ENCODE results near the gene TNFAIP8L3.
"Not testable (repeated sequence)": the region's sequence is repeated elsewhere in the genome, so short reads cannot be mapped to it uniquely, and the experiment has no call there.

The TNFAIP8L3 gene

GRCh38 chr15:51053571-51053970, 41.1 kb downstream of the TNFAIP8L3 start:
- Histone ChIP-seq H3K27ac (ENCODE audit: low read depth, low read length) (no peak overlapping the region), H3K9me3 (ENCODE audit: control insufficient read depth, insufficient read depth, low read depth, low read length) (no peaks in the 10 kb centered on the region), H3K4me3 (ENCODE audit: low read depth, low read length) (no peak overlapping the region), H3K27me3 (ENCODE audit: control insufficient read depth, insufficient read depth, low read length) (no peaks in the 10 kb centered on the region), H3K9ac (ENCODE audit: low read length) (no peak overlapping the region), H3K4me1 (ENCODE audit: control insufficient read depth, insufficient read depth, low read length) (peaks cover 13% of the 10 kb centered on the region; the same call in 1 of the 2 replicates), H3K36me3 (ENCODE audit: control insufficient read depth, insufficient read depth, low read length) (no peaks in the 10 kb centered on the region)

- peaks cover 23% of the 10 kb centered on the region for H3K4me1 ChIP-seq (ENCODE audit: control insufficient read depth, insufficient read depth, low read length)
- no peaks in the 10 kb centered on the region for H3K9me3 ChIP-seq (ENCODE audit: control insufficient read depth, insufficient read depth, low read depth, low read length)
- no peak overlapping the region for H3K9ac ChIP-seq (ENCODE audit: low read length)
- no peaks in the 10 kb centered on the region for H3K27me3 ChIP-seq (ENCODE audit: control insufficient read depth, insufficient read depth, low read length)
- no peak overlapping the region for H3K27ac ChIP-seq (ENCODE audit: low read depth, low read length)
- H3K36me3 ChIP-seq (ENCODE audit: control insufficient read depth, insufficient read depth, low read length), result no peaks in the 10 kb centered on the region
- H3K4me3 ChIP-seq (ENCODE audit: low read depth, low read length), result no peak overlapping the region
Observed at GRCh38 chr15:51051776-51052175, 42.9 kb downstream of the TNFAIP8L3 start.

GRCh38 chr15:51049081-51049480, 45.6 kb downstream of the TNFAIP8L3 start:
- H3K4me1 ChIP-seq (ENCODE audit: control insufficient read depth, insufficient read depth, low read length), result peaks cover 24% of the 10 kb centered on the region
- no peak overlapping the region for H3K4me3 ChIP-seq (ENCODE audit: low read depth, low read length)
- H3K9ac ChIP-seq (ENCODE audit: low read length), result no peak overlapping the region
- H3K36me3 ChIP-seq (ENCODE audit: control insufficient read depth, insufficient read depth, low read length), result no peaks in the 10 kb centered on the region
- H3K9me3 ChIP-seq (ENCODE audit: control insufficient read depth, insufficient read depth, low read depth, low read length), result no peaks in the 10 kb centered on the region
- H3K27ac ChIP-seq (ENCODE audit: low read depth, low read length), result no peak overlapping the region
- no peaks in the 10 kb centered on the region for H3K27me3 ChIP-seq (ENCODE audit: control insufficient read depth, insufficient read depth, low read length)

- H3K4me3 ChIP-seq (ENCODE audit: low read depth, low read length), result no peak overlapping the region
- no peaks in the 10 kb centered on the region for H3K36me3 ChIP-seq (ENCODE audit: control insufficient read depth, insufficient read depth, low read length)
- no peak overlapping the region for H3K9ac ChIP-seq (ENCODE audit: low read length)
- H3K9me3 ChIP-seq (ENCODE audit: control insufficient read depth, insufficient read depth, low read depth, low read length), result no peaks in the 10 kb centered on the region
- H3K4me1 ChIP-seq (ENCODE audit: control insufficient read depth, insufficient read depth, low read length), result peaks cover 30% of the 10 kb centered on the region
- H3K27me3 ChIP-seq (ENCODE audit: control insufficient read depth, insufficient read depth, low read length), result no peaks in the 10 kb centered on the region
- no peak overlapping the region for H3K27ac ChIP-seq (ENCODE audit: low read depth, low read length)
Observed at GRCh38 chr15:51048308-51048707, 46.4 kb downstream of the TNFAIP8L3 start.

DNA sequence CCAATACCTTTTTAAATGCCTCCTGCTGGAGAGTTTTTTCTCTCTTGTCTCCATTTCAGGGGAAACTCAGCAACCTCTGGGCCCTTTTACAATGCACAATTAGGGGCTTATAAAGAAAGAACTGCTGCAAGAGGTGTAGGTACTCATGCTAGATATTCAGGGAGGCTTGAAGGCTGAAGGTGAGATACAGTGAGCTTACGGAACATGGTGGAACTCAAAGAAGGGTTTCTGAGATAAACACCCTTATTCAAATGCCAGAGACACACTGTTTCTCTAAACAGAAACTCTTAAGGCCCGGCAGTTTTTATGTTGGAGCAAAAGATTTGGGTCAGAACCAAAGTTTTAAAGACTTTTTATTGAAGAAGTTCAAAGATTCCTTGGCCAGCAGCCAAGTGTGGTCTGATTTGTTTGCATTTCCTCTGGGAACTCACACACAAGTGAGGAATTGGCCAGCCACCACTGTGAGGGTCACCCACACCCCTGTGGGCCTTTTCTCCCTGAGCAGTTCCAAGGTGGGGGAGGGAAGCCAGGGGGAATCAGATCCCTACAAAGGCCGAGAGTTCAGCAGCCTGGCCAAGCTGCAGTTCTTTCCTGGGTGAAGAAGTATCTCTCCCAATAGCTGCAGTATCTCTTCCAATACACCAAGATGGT, 47.8 kb downstream of the TNFAIP8L3 start:
- no peak overlapping the region for H3K4me3 ChIP-seq (ENCODE audit: low read depth, low read length)
- peaks cover 27% of the 10 kb centered on the region for H3K4me1 ChIP-seq (ENCODE audit: control insufficient read depth, insufficient read depth, low read length)
- H3K36me3 ChIP-seq (ENCODE audit: control insufficient read depth, insufficient read depth, low read length), result no peaks in the 10 kb centered on the region
- no peak overlapping the region for H3K27ac ChIP-seq (ENCODE audit: low read depth, low read length)
- H3K9ac ChIP-seq (ENCODE audit: low read length), result no peak overlapping the region
- no peaks in the 10 kb centered on the region for H3K9me3 ChIP-seq (ENCODE audit: control insufficient read depth, insufficient read depth, low read depth, low read length)
- no peaks in the 10 kb centered on the region for H3K27me3 ChIP-seq (ENCODE audit: control insufficient read depth, insufficient read depth, low read length)

- H3K9me3 ChIP-seq (ENCODE audit: control insufficient read depth, insufficient read depth, low read depth, low read length), result no peaks in the 10 kb centered on the region
Observed at GRCh38 chr15:51046016-51046415, 48.7 kb downstream of the TNFAIP8L3 start.

DNA sequence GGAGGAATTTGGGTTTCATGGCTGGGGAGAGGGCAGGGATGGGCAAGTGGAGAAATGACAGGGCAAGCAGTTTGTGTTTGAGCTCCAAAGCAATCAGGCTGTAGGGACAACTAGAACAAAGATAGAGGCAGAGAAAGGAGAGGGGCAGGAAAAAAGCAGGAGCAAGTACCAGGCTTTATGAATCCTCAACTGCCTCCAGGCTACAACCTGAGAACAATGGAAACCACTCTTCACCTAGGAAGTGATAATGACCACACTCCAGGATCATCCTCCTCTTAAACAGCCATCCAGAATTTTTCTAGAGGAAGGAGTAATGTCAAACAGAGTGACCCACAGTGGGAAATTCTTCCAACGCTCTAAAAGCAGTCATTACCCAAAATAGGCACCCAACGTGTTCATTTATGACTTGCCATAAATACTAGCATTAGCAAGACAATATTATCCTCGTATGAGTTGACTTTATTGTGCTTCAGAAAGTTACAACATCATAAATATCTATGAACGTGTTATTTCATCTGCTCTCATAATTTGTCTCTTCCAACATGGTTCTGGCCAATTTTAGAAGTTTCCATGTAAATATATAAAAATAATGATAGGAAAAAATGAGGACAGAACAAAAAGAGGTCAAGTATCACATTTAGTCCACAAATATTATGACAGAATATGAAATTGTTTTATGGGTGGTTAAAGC, 50.5 kb downstream of the TNFAIP8L3 start:
- H3K9ac ChIP-seq (ENCODE audit: low read length), result no peak overlapping the region
- peaks cover 27% of the 10 kb centered on the region for H3K4me1 ChIP-seq (ENCODE audit: control insufficient read depth, insufficient read depth, low read length)
- H3K9me3 ChIP-seq (ENCODE audit: control insufficient read depth, insufficient read depth, low read depth, low read length), result no peaks in the 10 kb centered on the region
- H3K4me3 ChIP-seq (ENCODE audit: low read depth, low read length), result no peak overlapping the region
- no peaks in the 10 kb centered on the region for H3K36me3 ChIP-seq (ENCODE audit: control insufficient read depth, insufficient read depth, low read length)
- no peaks in the 10 kb centered on the region for H3K27me3 ChIP-seq (ENCODE audit: control insufficient read depth, insufficient read depth, low read length)
- no peak overlapping the region for H3K27ac ChIP-seq (ENCODE audit: low read depth, low read length)

More at GRCh38 chr15:51046016-51046415, 48.7 kb downstream of the TNFAIP8L3 start:
- Histone ChIP-seq H3K4me1 (ENCODE audit: control insufficient read depth, insufficient read depth, low read length) (peaks cover 25% of the 10 kb centered on the region), H3K27ac (ENCODE audit: low read depth, low read length) (no peak overlapping the region), H3K36me3 (ENCODE audit: control insufficient read depth, insufficient read depth, low read length) (no peaks in the 10 kb centered on the region), H3K4me3 (ENCODE audit: low read depth, low read length) (no peak overlapping the region), H3K27me3 (ENCODE audit: control insufficient read depth, insufficient read depth, low read length) (no peaks in the 10 kb centered on the region), H3K9ac (ENCODE audit: low read length) (no peak overlapping the region)

DNA sequence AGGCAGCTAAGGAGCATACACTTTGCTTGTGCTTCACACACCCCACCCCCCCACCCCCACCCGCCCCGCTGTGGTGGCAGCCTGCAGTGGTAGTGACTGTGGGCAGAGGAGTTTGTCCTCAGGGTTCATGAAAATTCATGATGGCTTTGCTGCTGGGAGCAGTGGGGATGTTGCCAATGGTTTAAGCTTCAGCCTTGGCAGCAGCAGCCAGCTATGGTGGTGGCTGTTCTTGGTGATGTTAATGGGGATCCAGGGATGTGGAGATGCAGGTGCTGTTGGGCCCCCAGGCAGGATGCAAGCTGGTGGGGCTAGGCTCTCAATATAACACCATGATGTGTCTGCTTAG, 55.8 kb downstream of the TNFAIP8L3 start:
- H3K36me3 ChIP-seq (ENCODE audit: control insufficient read depth, insufficient read depth, low read length), result no peaks in the 10 kb centered on the region
- no peaks in the 10 kb centered on the region for H3K9me3 ChIP-seq (ENCODE audit: control insufficient read depth, insufficient read depth, low read depth, low read length)
- H3K4me3 ChIP-seq (ENCODE audit: low read depth, low read length), result no peak overlapping the region

DNA sequence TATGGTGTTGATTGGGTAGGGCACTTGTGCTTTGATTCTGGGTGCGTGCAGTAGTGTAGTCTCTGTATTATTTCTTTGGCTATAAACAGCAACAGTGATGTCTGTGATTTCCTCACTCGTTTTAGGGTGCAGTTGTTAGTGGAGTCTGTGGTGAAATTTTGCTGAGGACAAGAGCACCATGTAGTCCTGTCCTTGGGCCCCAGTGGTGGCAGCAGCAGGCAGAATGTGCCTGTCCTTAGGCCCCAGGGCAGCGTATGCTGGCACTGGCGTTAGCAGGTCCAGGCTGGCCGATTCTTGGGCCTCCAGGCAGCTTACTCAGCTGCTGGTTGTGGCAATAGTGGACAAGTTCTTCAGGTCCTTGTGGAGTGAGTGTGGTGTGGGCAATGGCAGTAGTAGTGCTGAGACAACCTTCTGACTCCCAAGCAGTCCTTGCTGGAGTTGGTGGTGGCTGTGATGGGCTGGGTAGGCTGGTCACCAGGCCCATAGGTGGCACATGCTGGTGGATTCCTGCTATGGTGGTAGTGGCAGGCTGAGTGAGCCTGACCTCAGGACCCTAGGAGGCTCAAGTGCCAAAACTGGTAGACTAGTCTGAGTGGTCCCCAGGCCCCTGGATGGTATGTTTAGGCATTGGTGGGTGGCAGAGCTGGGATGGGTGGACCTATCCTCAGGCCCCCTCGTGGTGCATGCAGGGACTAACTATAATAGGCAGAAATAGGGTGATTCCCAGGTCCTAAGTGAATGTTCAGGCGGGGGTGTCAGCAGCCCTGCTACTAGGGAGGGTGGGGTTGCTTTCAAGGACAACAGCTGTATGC, 56.3 kb downstream of the TNFAIP8L3 start:
- Histone ChIP-seq H3K36me3 (ENCODE audit: control insufficient read depth, insufficient read depth, low read length) (no peaks in the 10 kb centered on the region), H3K4me3 (ENCODE audit: low read depth, low read length) (peak overlapping the region; percentile 61), H3K27ac (ENCODE audit: low read depth, low read length) (no peak overlapping the region), H3K27me3 (ENCODE audit: control insufficient read depth, insufficient read depth, low read length) (no peaks in the 10 kb centered on the region), H3K9me3 (ENCODE audit: control insufficient read depth, insufficient read depth, low read depth, low read length) (no peaks in the 10 kb centered on the region), H3K4me1 (ENCODE audit: control insufficient read depth, insufficient read depth, low read length) (peaks cover 16% of the 10 kb centered on the region), H3K9ac (ENCODE audit: low read length) (peak overlapping the region; percentile 57)

More for the DNA sequence above, 55.8 kb downstream of the TNFAIP8L3 start:
- Histone ChIP-seq H3K9ac (ENCODE audit: low read length) (no peak overlapping the region), H3K4me1 (ENCODE audit: control insufficient read depth, insufficient read depth, low read length) (peaks cover 21% of the 10 kb centered on the region), H3K27ac (ENCODE audit: low read depth, low read length) (no peak overlapping the region), H3K27me3 (ENCODE audit: control insufficient read depth, insufficient read depth, low read length) (no peaks in the 10 kb centered on the region)

- not testable (repeated sequence) for H3K36me3 ChIP-seq (ENCODE audit: control insufficient read depth, insufficient read depth, low read length); H3K27ac ChIP-seq (ENCODE audit: low read depth, low read length); H3K27me3 ChIP-seq (ENCODE audit: control insufficient read depth, insufficient read depth, low read length); H3K9me3 ChIP-seq (ENCODE audit: control insufficient read depth, insufficient read depth, low read depth, low read length)
- Histone ChIP-seq H3K4me3 (ENCODE audit: low read depth, low read length) (peak overlapping the region; percentile 61), H3K9ac (ENCODE audit: low read length) (peak overlapping the region; percentile 66), H3K4me1 (ENCODE audit: control insufficient read depth, insufficient read depth, low read length) (peaks cover 16% of the 10 kb centered on the region)
Observed at GRCh38 chr15:51037474-51037873, 57.2 kb downstream of the TNFAIP8L3 start.

All from HUES6 (cell line).